ENCODE measurements around the gene MICOS13.

- TF ChIP-seq EZH2phosphoT487 (IDR thresholded peaks at IDR 0.05; ENCODE audit: borderline replicate concordance) (no peak), CTCF (conservative IDR thresholded peaks at IDR 0.05; ENCODE audit: low read length) (no peak)
Observed at GRCh38 chr19:5714816-5715215, 34.5 kb upstream of the MICOS13 start.
